HG02884 (cell line): ENCODE data around the gene KCTD13.
"Not testable (repeated sequence)": the region's sequence is repeated elsewhere in the genome, so short reads cannot be mapped to it uniquely, and the experiment has no call there.

ENCODE experiments used
- ATAC-seq: cut with Tn5 transposase; IDR thresholded peaks from one replicate; pipeline ENCODE4 v1.9.1; 2021; ENCODE audit warnings: mild to moderate bottlenecking, moderate library complexity; ENCODE audit not compliant: unreplicated experiment

The KCTD13 gene

GRCh38 chr16:29947897-29948296 lies 21.9 kb upstream of the KCTD13 start:
- no peak for ATAC-seq

- no peak for ATAC-seq
These were observed 18.1 kb upstream of the KCTD13 start for GRCh38 chr16:29943846-29944799.

GRCh38 chr16:29940656-29941055 lies 14.6 kb upstream of the KCTD13 start:
- no peak for ATAC-seq

GRCh38 chr16:29931750-29932149 lies 5.7 kb upstream of the KCTD13 start:
- not testable (repeated sequence) for ATAC-seq

GRCh38 chr16:29927070-29927905 lies 1.3 kb upstream of the KCTD13 start:
- no peak for ATAC-seq

GRCh38 chr16:29926711-29927052 lies 656 bp upstream of the KCTD13 start:
- ATAC-seq = no peak

- no peak for ATAC-seq
These were observed 795 bp downstream of the KCTD13 start for GRCh38 chr16:29925105-29925756.

- ATAC-seq = no peak
These were observed 3.0 kb downstream of the KCTD13 start for GRCh38 chr16:29922986-29923501.

GRCh38 chr16:29922326-29922725 lies 3.7 kb downstream of the KCTD13 start:
- ATAC-seq = no peak

GRCh38 chr16:29921034-29921385 lies 5.0 kb downstream of the KCTD13 start:
- ATAC-seq = no peak

GRCh38 chr16:29920288-29921033 lies 5.6 kb downstream of the KCTD13 start:
- ATAC-seq = no peak

- no peak for ATAC-seq
These were observed 9.0 kb downstream of the KCTD13 start for GRCh38 chr16:29916979-29917378.

- no peak for ATAC-seq
These were observed 10.3 kb downstream of the KCTD13 start for GRCh38 chr16:29915590-29916247.

GRCh38 chr16:29913514-29913913 lies 12.5 kb downstream of the KCTD13 start:
- ATAC-seq = no peak

- ATAC-seq = no peak
These were observed 13.9 kb downstream of the KCTD13 start for GRCh38 chr16:29912087-29912486.

GRCh38 chr16:29911676-29912010 lies 14.4 kb downstream of the KCTD13 start:
- ATAC-seq = no peak

GRCh38 chr16:29910819-29911675 lies 15.0 kb downstream of the KCTD13 start:
- no peak for ATAC-seq

GRCh38 chr16:29909851-29910250 lies 16.2 kb downstream of the KCTD13 start:
- ATAC-seq = not testable (repeated sequence)

GRCh38 chr16:29909391-29909790 lies 16.6 kb downstream of the KCTD13 start:
- no peak for ATAC-seq
